Naive thymus-derived CD4-positive, alpha-beta T cell (primary cell): Measurements from ENCODE around the gene INMT. TPM values are rescaled to one million over a fixed set of nuclear protein-coding genes. Genes with fewer than 3 reads are reported as not detected.
A peak's percentile ranks its signal among the peaks of the same experiment; 100 is the strongest.

Source experiments
- ATAC-seq: fragments of 150-1000 bp; cut with Tn5 transposase; 2 replicates; pipeline ENCODE4 v1.10.0; 2021; ENCODE audit warnings: mild to moderate bottlenecking, moderate library complexity
- CTCF ChIA-PET: fragments of 350-600 bp; sonication (Branson Sonifier 250); formaldehyde crosslinking; loops from one replicate; lab custom pipeline; 2021; ENCODE audit warnings: antibody characterized with exemption; lab: Charles Lee
- POLR2A ChIA-PET: fragments of 350-600 bp; sonication (Branson Sonifier 250); formaldehyde crosslinking; loops from one replicate; lab custom pipeline; 2021; ENCODE audit warnings: antibody characterized with exemption, inconsistent platforms; lab: Charles Lee
- DNase-seq, 9 donors: peaks; one replicate each; pipeline versions ENCODE4 v3.0.0 to v3.0.0-alpha.2; 2020 to 2022; ENCODE audit warnings: mixed read lengths in 1 of 9
- H3K27ac ChIP-seq: one replicate; pipeline ENCODE4 v1.7.0; 2013; ENCODE audit warnings: mild to moderate bottlenecking, low read depth, low read length, moderate library complexity
- H3K27me3 ChIP-seq, 2 donors: one replicate each; pipeline ENCODE4 v1.7.0; 2013; ENCODE audit warnings: low read length in 2 of 2, mild to moderate bottlenecking in 2 of 2, moderate library complexity in 2 of 2; ENCODE audit not compliant: control insufficient read depth in 2 of 2, insufficient read depth in 2 of 2
- H3K36me3 ChIP-seq, 3 experiments: 1 replicate in 2 of 3; 2 replicates in 1 of 3; pipeline ENCODE4 v1.7.0; 2013; ENCODE audit warnings: low read length in 3 of 3, mild to moderate bottlenecking in 3 of 3, moderate library complexity in 1 of 3; ENCODE audit not compliant: insufficient read depth in 3 of 3, control insufficient read depth in 2 of 3
- H3K4me1 ChIP-seq, 2 donors: one replicate each; pipeline ENCODE4 v1.7.0; 2013; ENCODE audit warnings: low read length in 2 of 2, mild to moderate bottlenecking in 2 of 2, moderate library complexity in 1 of 2; ENCODE audit not compliant: control insufficient read depth in 2 of 2, insufficient read depth in 2 of 2
- H3K4me3 ChIP-seq: 2 replicates; pipeline ENCODE4 v1.7.0; 2013; ENCODE audit warnings: mild to moderate bottlenecking, low read length
- H3K9me3 ChIP-seq, 3 experiments: 1 replicate in 2 of 3; 2 replicates in 1 of 3; pipeline ENCODE4 v1.7.0; 2013; ENCODE audit warnings: low read length in 3 of 3; ENCODE audit not compliant: control insufficient read depth in 2 of 3
- H3K27ac Mint-ChIP-seq, 9 donors: one replicate each; pipeline ENCODE4 v1.8.0; 2020 to 2022; ENCODE audit warnings: mixed read lengths in 9 of 9, mild to moderate bottlenecking in 8 of 9, moderate library complexity in 5 of 9, inconsistent platforms in 2 of 9
- H3K27me3 Mint-ChIP-seq, 5 donors: one replicate each; pipeline ENCODE4 v1.8.0; 2021 to 2022; ENCODE audit warnings: mixed read lengths in 5 of 5, mild to moderate bottlenecking in 1 of 5
- H3K36me3 Mint-ChIP-seq, 5 donors: one replicate each; pipeline ENCODE4 v1.8.0; 2020 to 2022; ENCODE audit warnings: mixed read lengths in 5 of 5, mild to moderate bottlenecking in 3 of 5, inconsistent platforms in 1 of 5
- H3K4me1 Mint-ChIP-seq, 7 donors: one replicate each; pipeline ENCODE4 v1.8.0; 2020 to 2022; ENCODE audit warnings: mixed read lengths in 7 of 7, mild to moderate bottlenecking in 3 of 7, inconsistent platforms in 1 of 7
- H3K4me3 Mint-ChIP-seq, 10 donors: one replicate each; pipeline ENCODE4 v1.8.0; 2020 to 2022; ENCODE audit warnings: mild to moderate bottlenecking in 10 of 10, mixed read lengths in 10 of 10, moderate library complexity in 6 of 10, inconsistent platforms in 2 of 10
- H3K9me3 Mint-ChIP-seq, 11 donors: one replicate each; pipeline ENCODE4 v1.8.0; 2020 to 2022; ENCODE audit warnings: mixed read lengths in 11 of 11, mild to moderate bottlenecking in 4 of 11, inconsistent platforms in 1 of 11, moderate library complexity in 1 of 11
- intact Hi-C, 2 donors: fragments of 100-400 bp; cut with micrococcal nuclease; formaldehyde crosslinking; loops; one replicate each; pipeline ENCODE4 v1.15.1; 2023
- polyA plus RNA-seq, 2 donors: library from polyadenylated mRNA; unstranded; fragments of 300-500 nt; fragmentation: Illumina TruSeq; gene quantifications; one replicate each; pipeline ENCODE4 v1.2.3, GENCODE V29; 2021
- total RNA-seq, 6 experiments: library from RNA in 5 of 6; stranded (reverse) in 5 of 6; gene quantifications; 1 replicate in 5 of 6; 2 replicates in 1 of 6; pipeline ENCODE4 v1.2.3 and lab custom pipeline; 2021 to 2026

Gene INMT
- total and polyA plus RNA-seq, 7 experiments from 2014 or later: 0.24 to 4.8 (median 0.55) TPM; not detected in 1

- no peak overlapping the region for H3K27ac ChIP-seq
- no peaks in the 10 kb centered on the region for H3K9me3 ChIP-seq
- H3K36me3 ChIP-seq: no peaks in the 10 kb centered on the region
- ChIA-PET POLR2A (interaction anchor here (1.1 to 1.2 kb wide), 2 partner anchors 7 to 14 kb away, joined by 4 read pairs; no protein-coding TSS in a partner anchor), CTCF (no interaction called here)
- H3K4me3 Mint-ChIP-seq: no peak overlapping the region
- H3K27ac Mint-ChIP-seq: peak overlapping the region in 4 of 9 donors; percentile 40 to 86 (median 60)
- H3K36me3 Mint-ChIP-seq: peaks cover 0 to 6% (median 0%) of the 10 kb centered on the region in 5 donors
- no peaks in the 10 kb centered on the region for H3K27me3 Mint-ChIP-seq
- ATAC-seq (no peak), DNase-seq (no peak)
- peaks cover 0 to 3% (median 0%) of the 10 kb centered on the region in 11 donors for H3K9me3 Mint-ChIP-seq
- H3K4me1 Mint-ChIP-seq: peaks cover 36 to 73% (median 66%) of the 10 kb centered on the region in 7 donors
- intact Hi-C loops: no loop called here
- H3K27me3 ChIP-seq: no peaks in the 10 kb centered on the region
- H3K4me1 ChIP-seq: peaks cover 19 to 46% of the 10 kb centered on the region in 2 donors
- H3K4me3 ChIP-seq: no peak overlapping the region
Measured at GRCh38 chr7:30733691-30734090, 18.2 kb upstream of the INMT start.

DNA sequence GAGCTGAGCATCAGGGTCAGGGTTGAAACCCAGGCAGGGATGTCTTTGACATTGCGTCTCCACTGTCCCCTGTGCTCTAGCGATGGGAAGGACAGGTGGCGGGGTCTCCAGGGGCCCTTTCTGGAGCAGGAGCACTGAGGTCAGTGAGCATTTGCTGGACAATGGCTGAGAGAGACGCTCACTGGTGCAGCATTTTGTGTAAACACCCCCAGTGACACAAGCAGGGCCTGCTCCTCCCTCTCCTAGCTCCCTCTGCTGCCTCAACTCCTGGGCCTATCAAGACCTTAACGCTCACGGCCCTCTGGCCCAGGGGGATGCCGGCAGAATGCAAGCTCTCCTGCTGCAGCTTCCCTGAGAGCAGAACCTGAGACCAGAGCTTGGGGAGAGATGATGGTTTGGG is 17.4 kb upstream of the INMT start:
- peak overlapping the region in 7 of 9 donors; percentile 37 to 91 (median 57) for H3K27ac Mint-ChIP-seq

GRCh38 chr7:30735631-30736030 is 16.3 kb upstream of the INMT start:
- Histone ChIP-seq H3K27me3 (no peaks in the 10 kb centered on the region), H3K4me1 (peaks cover 23 to 51% of the 10 kb centered on the region in 2 donors), H3K9me3 (no peaks in the 10 kb centered on the region), H3K4me3 (no peak overlapping the region), H3K27ac (no peak overlapping the region), H3K36me3 (no peaks in the 10 kb centered on the region)
- ATAC-seq: no peak
- Mint-ChIP-seq H3K36me3 (peaks cover 0 to 6% (median 0%) of the 10 kb centered on the region in 5 donors), H3K4me3 (no peak overlapping the region), H3K27ac (peak overlapping the region in 2 of 9 donors; percentile 17 to 87), H3K27me3 (no peaks in the 10 kb centered on the region), H3K4me1 (peaks cover 32 to 74% (median 65%) of the 10 kb centered on the region in 7 donors), H3K9me3 (peaks cover 0 to 3% (median 0%) of the 10 kb centered on the region in 11 donors)
- POLR2A ChIA-PET: interaction anchor here (0.6 to 2.0 kb wide), 2 partner anchors 9 to 26 kb away, joined by 3 to 19 read pairs; no protein-coding TSS in a partner anchor
- CTCF ChIA-PET: interaction anchor here (1.3 to 8.6 kb wide), 2 partner anchors 8 to 34 kb away, joined by 4 to 158 read pairs; no protein-coding TSS in a partner anchor
- intact Hi-C loops: loop anchor here in 1 of 2 donors (5.0 kb wide), 1 partner anchor 578 kb away; no protein-coding TSS in a partner anchor
- no peak for DNase-seq

More for the DNA sequence above, 17.4 kb upstream of the INMT start:
- CTCF ChIA-PET: interaction anchor here (0.6 kb wide), 1 partner anchor 14 kb away, joined by 3 read pairs; no protein-coding TSS in a partner anchor
- intact Hi-C loops: no loop called here
- Mint-ChIP-seq H3K9me3 (peaks cover 0 to 3% (median 0%) of the 10 kb centered on the region in 11 donors), H3K27me3 (no peaks in the 10 kb centered on the region), H3K36me3 (peaks cover 0 to 6% (median 0%) of the 10 kb centered on the region in 5 donors), H3K4me1 (peaks cover 30 to 74% (median 66%) of the 10 kb centered on the region in 7 donors), H3K4me3 (peak overlapping the region in 1 of 10 donors; percentile 48)
- Histone ChIP-seq H3K36me3 (no peaks in the 10 kb centered on the region), H3K9me3 (no peaks in the 10 kb centered on the region), H3K27ac (no peak overlapping the region), H3K4me3 (no peak overlapping the region), H3K4me1 (peaks cover 23 to 46% of the 10 kb centered on the region in 2 donors), H3K27me3 (no peaks in the 10 kb centered on the region)
- POLR2A ChIA-PET: interaction anchor here (1.1 to 1.2 kb wide), 2 partner anchors 8 to 15 kb away, joined by 4 read pairs; no protein-coding TSS in a partner anchor
- ATAC-seq (no peak), DNase-seq (no peak)

- peaks cover 0 to 3% (median 0%) of the 10 kb centered on the region in 11 donors for H3K9me3 Mint-ChIP-seq
- Histone ChIP-seq H3K4me1 (peaks cover 23 to 45% of the 10 kb centered on the region in 2 donors), H3K9me3 (no peaks in the 10 kb centered on the region), H3K27me3 (no peaks in the 10 kb centered on the region), H3K36me3 (no peaks in the 10 kb centered on the region), H3K4me3 (no peak overlapping the region), H3K27ac (no peak overlapping the region)
- peaks cover 29 to 70% (median 62%) of the 10 kb centered on the region in 7 donors for H3K4me1 Mint-ChIP-seq
- peaks cover 0 to 6% (median 0%) of the 10 kb centered on the region in 5 donors for H3K36me3 Mint-ChIP-seq
- peak overlapping the region in 5 of 9 donors; percentile 17 to 54 (median 41) for H3K27ac Mint-ChIP-seq
- no peak overlapping the region for H3K4me3 Mint-ChIP-seq
- ChIA-PET CTCF (interaction anchor here (1.3 to 8.6 kb wide), 2 partner anchors 8 to 35 kb away, joined by 4 to 158 read pairs; no protein-coding TSS in a partner anchor), POLR2A (interaction anchor here (0.6 to 2.0 kb wide), 2 partner anchors 9 to 27 kb away, joined by 3 to 19 read pairs; no protein-coding TSS in a partner anchor)
- intact Hi-C loops: loop anchor here in 1 of 2 donors (5.0 kb wide), 1 partner anchor 579 kb away; no protein-coding TSS in a partner anchor
- ATAC-seq: no peak
- no peaks in the 10 kb centered on the region for H3K27me3 Mint-ChIP-seq
- DNase-seq: no peak
Measured at GRCh38 chr7:30736291-30736690, 15.6 kb upstream of the INMT start.

DNA sequence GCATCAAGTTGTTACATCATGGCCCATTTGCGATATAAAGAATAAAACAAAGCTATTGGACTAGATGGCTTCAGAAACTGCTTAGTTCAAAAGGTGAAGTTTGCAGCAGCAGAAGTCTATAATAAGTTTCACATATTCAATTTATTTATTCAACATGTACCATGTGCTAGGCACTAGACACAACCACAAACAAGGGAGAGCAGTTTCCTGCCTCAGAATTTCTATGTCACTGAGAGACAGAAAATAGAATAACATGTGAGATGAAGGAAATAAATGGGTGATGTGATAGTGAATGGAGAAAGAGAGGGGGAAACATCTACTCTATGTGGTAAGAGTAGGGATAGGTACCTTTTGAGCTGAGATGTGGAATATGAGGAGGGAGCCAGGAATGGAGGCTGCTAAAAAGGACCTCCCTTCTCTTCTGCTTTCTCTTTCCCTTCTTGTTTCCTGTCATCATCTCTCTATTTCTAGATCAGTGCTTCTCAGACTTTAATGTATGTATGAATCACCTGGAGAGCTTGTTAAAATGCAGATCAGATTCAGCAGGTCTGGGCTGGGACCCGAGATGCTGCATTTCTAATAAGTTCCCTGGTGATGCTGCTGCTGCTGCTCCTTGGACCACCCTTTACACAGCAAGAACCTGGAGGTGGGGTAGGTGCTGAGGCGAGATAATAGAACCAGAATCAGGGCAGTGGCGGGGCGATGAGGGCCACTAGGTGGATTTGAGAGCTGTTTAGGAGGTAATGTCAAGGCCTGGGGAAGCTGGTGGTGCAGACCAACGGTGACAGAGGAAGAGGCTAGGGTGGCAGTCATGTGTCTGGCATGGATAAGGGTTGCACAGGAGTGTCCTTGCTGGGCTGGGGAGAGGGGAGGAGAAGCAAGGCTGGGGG is 13.7 kb upstream of the INMT start:
- Histone ChIP-seq H3K27ac (peak overlapping the region; percentile 61), H3K9me3 (no peaks in the 10 kb centered on the region), H3K4me3 (peak overlapping the region; percentile 36), H3K4me1 (peaks cover 23 to 41% of the 10 kb centered on the region in 2 donors), H3K27me3 (no peaks in the 10 kb centered on the region), H3K36me3 (no peaks in the 10 kb centered on the region)
- peak in 6 of 9 donors; percentile 28 to 55 (median 46) for DNase-seq
- H3K9me3 Mint-ChIP-seq: peaks cover 0 to 3% (median 0%) of the 10 kb centered on the region in 11 donors
- H3K27me3 Mint-ChIP-seq: peaks cover 0 to 2% (median 0%) of the 10 kb centered on the region in 5 donors
- peak overlapping the region; percentile 17 to 84 (median 70) for H3K4me3 Mint-ChIP-seq
- CTCF ChIA-PET: interaction anchor here (0.6 to 8.6 kb wide), 6 partner anchors 10 to 235 kb away, joined by 4 to 158 read pairs (median 24); partner anchors contain the start of gene CRHR2
- ATAC-seq: peak; percentile 52
- intact Hi-C loops: loop anchor here (1.0 to 5.0 kb wide), 3 partner anchors 11 to 581 kb away; partner anchors contain the start of gene GARS1 (in 1 of the 2)
- H3K36me3 Mint-ChIP-seq: peaks cover 0 to 6% (median 0%) of the 10 kb centered on the region in 5 donors
- H3K4me1 Mint-ChIP-seq: peaks cover 22 to 55% (median 46%) of the 10 kb centered on the region in 7 donors
- POLR2A ChIA-PET: interaction anchor here (0.6 to 4.7 kb wide), 8 partner anchors 11 to 144 kb away, joined by 3 to 126 read pairs (median 6); no protein-coding TSS in a partner anchor
- H3K27ac Mint-ChIP-seq: peak overlapping the region; percentile 85 to 97 (median 93)
